ENCODE measurements around the gene LAMC3.

Gene LAMC3

DNA sequence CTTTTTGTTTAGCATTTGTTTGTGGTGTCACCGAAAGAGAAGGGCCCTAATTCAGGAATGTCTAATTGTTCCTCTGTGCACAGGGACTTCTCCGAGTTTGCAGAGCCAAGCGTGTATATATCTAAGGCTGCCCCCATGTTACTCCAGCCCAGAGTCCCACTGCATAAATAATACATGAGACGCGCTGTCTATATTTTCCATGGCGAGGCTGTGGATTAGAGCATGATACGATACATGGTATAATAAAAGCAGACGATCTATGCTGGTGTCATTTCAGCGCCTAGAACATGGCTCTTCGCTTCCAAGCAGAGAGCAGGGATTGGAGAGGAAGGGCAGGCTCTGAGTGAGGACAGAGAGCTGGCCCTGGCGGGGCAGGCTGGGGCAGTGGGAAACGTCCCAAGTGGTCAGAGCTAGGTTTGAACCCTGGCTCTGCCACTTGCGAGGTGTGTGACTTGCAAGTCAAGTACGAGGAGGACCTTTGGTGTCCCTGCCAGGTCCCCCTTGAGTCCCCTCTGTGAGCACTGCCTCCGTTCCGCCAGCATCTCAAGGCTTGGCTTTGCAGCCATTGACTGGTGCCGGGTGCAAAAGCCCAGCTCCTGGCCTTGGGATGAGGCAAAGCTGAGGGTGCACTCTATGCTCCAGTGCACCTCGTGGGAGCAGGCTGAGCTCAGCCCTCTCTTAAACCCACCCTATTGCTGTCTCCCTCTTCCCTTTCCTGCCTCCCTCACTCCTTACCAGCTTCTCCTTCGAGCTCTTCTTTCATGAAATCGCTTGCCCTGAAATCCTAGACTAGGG lies 29.2 kb upstream of the LAMC3 start:
- no peak for DNase-seq

DNA sequence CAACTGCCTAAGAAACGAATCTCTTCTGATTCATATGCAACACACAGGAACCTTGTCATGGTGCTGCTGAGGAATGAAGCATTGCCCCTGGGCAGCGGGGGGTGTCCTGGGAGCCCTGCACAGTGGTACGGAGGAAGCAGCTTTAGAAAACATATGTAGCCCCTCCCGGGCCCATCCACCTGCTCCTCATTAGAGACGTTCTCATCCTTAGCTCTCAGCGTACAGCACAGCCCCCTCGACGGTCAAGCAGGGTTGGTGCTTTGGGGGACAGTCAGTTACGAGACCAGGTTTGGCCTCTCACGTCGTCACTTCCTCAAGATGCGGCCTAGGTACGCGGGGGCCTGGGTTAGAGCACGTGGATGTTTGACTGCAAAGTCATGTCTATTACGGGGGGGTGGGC lies 28.4 kb upstream of the LAMC3 start:
- no peak for DNase-seq

DNA sequence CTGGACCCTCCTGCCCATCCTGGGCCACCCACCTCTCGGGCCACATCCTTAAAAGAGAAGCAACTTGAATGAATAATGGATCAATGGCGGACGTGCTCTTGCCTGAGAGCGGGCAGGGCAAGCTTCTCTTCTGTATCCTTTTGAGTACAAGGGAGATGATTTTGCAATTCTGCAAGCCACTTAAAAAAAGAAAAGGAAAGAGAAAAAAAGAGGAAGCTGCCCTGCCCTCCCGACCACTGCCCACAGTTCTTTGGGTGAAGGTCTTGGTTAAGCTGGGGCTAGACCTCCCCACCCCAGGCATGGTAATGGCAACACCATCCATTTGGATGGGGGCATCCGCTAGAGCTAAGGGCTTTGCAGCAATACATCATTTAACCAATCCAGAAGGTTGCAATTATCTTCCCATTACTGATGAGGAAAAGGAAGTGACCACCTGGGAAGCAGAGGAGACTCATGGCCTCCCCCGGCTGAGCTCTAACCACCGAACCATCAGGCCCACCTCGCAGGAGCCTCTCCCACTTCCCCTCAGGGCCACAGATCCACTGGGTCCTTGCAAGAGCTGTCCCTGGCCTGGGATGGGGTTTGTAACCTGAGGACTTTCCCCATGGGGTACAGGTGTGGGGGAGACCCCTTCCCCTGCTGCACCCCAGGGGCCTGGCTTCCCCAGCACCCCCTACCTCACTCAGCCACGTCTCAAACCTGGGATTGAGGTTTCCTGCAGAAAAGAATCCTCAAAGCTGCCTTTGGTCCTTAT lies 27.8 kb upstream of the LAMC3 start:
- DNase-seq: no peak

DNA sequence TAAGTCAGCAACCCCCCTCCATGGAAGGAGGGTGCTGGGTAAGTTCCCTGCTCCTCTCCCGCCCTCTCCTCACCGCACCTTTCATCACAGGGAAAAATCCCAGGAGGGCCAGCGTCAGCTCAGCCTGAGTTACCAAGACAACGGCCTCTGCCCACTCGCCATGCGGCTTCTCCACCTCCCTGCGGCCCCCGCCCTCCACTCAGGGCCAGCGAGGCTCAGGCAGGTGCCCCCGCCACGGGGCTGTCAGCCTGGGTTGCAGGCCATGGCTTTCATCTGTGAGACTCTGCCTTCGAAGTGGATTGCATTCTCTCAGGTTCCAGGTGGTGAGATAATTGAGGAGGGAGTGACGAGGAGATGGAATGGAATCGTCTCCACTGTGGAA lies 27.2 kb upstream of the LAMC3 start:
- no peak for DNase-seq

DNA sequence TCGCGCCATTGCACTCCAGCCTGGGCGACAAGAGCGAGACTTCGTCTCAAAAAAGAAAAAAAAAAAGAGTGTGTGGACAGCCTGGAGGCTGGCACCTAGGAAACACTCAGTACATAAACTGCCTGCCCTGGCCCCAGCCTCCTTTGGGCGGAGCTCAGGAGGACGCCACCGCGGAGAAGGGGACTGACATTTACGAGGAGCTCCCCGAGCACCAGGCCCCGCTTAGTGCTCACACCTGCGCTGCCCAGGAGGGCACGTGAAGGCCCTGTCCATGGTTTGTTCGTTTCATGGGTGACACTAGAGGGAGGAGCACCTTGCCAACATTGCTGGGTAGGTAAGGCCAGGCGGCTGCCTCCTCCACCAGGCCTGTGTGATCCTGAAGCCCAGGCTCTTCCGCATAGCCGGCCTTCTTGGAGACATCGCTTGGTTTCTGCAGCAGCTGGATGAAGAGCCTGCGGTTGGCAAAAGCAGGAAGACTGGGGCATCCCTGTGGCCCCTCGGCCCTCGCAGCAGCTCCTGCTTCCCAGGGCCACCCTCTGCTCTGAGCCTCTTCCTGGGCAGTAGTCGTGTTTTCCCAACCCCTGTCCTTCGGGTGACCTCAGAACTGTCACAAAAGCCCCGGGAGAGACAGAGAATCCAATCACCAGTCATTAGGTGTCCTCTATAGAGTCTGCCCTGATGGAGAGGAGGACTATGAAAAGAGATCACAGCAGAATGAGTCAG lies 26.2 kb upstream of the LAMC3 start:
- DNase-seq: no peak

DNA sequence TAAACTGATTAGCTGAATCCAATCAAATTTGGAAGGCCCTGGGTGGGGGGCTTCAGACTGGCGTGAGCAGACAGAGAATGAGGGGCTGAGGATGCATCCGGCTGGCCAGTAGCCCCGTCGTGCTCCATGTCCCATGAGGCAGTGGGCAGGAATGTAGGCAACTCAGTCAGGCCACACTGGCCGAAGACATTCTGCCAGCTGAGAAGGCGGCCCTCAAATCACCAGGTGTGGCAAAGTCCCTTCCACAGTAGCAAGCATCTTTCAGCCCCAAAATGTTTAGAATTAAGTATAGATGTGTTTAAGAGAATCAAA lies 25.7 kb upstream of the LAMC3 start:
- no peak for DNase-seq

DNA sequence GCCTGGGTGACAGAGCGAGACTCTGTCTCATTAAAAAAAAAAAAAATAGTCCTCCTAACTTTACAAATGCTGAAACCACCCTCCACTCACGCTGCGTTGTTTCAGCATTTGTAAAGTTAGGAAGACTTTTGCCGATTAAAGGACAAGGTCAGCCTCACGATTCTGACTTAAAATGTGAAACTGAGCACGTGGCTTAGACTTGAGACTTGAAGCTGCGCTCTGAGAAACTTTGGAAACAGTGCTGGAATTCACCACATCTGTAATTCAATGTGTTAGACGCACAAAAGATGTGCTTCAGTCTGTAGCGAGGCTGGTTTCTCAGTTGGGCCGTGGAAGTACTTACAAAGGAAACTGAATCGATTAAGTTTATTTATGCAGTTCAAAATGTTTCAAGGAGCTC lies 25.0 kb upstream of the LAMC3 start:
- no peak for DNase-seq

DNA sequence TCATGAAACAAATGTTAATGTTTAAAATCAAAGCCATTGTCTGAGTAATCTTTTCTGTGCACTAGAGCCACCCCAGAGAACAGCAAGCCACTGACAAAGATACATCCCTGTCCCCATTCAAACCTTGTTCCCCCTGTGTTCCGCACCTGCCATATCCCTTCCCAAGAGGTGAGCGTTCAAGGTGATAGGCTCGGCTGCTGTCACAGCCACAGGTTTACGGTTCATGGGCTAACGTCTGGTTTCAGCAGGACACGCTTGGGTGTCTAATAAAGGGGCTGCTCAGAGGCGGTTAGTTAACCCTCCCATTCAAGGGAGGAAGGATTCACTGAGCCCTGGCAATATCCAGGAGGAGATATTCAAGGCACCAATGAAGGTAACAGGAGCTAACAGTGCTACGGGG lies 24.5 kb upstream of the LAMC3 start:
- DNase-seq: no peak

DNA sequence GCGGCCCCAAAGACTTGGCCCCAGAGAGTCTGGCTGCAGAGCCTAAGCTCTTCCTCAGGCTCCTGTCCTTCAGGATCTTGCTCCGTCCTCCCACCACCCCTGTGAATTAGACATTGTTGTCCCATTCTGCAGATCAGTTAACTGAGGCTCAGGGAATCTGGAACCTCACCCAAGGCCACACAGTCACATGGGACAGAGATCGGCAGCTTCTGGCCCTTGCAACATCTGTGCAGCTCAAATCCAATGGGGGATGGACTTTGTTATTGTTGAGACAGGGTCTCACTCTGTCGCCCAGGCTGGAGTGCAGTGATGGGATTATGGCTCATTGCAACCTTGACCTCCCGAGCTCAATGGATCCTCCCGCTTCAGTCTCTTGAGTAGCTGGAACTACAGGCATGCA lies 23.9 kb upstream of the LAMC3 start:
- DNase-seq: no peak

DNA sequence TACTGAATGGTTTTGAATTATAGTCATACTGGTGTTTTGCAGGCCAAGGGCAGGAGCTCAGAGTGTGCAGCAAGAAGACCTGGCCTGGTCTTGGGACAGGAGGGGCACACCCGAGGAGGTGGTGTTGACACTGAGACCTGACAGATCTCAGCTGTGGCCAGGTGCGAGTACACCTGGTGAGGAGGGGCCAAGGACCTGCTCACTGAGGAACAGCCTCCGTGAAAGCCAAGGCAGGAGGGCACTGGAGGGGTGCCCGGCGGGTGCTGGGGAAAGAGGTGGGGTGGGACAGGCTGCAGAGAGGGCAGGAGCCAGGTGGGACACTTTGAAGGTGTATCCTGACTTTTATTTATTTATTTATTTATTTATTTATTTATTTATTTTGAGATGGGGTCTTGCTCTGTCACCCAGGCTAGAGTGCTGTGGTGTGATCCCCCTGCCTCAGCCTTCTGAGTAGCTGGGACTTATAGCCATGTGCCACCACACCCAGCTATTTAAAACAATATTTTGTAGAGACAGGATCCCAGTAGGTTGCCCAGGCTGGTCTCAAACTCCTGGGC lies 23.3 kb upstream of the LAMC3 start:
- no peak for DNase-seq

DNA sequence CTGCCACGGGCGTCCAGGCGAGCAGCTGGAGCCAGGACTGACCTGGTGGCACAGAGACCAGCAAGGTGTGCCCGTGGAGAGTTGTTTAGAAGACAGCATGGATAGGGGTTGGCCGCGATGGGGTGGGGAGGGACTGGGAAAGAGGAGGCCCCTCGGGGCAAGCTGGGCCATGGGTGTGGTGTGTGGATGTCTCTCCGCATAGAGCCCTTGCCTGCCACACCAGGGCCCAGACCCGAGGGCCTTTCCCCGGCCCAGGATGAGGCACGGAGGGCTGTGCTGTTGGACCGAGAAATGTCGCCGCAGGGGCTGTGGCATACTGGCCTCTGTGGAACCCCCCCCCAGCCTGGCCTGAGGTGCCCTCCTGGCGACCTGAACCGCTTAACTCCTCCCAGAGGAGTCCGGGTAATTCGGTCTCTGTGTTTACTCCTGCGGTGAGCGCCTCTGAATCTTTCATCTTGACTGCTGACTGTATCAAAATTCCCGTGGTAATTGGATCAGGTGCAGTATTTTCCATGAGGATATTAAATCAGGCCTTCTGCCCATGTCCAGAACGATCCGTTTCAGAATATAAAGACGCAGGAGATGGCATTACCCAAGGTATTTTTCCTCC lies 22.5 kb upstream of the LAMC3 start:
- no peak for DNase-seq

DNA sequence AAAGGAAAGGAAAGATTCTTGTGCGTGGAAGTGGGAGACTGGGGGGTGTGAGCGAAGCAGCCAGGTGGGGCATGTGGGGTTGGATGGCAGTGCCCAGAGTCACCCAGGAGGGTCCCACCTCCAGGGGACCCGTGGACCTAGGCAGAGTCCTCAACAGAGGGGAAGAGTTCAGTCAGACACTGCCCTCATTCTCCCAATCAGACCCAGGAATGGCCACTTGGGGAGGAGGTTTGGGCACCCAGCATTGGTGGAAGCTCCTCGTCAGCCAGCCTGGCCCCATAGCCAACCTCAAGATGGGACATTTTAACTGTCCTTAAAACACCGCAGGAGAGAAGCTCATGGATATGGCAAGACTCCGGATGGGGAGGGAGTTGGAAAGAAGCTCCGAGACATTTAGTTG lies 21.9 kb upstream of the LAMC3 start:
- DNase-seq: no peak

DNA sequence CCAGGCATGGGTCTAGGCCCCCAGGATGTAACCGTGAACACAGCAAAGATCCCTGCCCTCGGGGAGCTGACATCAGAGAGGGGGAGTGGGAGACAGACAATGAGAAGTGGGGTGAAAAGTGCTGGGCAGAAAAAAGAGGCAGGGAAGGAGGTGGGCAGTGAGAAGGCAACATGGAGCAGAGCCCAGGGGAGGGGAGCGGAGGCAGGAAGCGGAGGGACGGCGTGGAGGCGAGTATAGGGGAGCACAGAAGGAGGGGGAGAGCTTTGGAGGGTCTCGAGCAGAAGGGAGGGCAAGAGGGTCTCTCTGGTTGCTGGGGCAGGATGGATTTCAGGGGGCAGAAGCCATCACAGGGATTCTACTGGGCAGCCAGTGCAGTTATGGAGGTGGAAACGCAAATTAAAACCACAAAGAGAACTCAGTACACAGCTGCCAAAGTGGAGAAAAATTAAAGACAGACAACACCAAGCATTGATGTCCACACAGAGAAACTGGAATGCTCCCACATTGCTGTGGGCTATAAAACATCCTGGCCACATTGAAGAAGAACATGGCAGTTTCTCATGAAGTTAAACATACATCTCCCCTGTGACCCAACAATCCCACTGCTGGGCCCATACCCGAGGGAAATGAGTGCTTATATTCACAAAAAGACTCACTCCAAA lies 21.1 kb upstream of the LAMC3 start:
- no peak for DNase-seq

DNA sequence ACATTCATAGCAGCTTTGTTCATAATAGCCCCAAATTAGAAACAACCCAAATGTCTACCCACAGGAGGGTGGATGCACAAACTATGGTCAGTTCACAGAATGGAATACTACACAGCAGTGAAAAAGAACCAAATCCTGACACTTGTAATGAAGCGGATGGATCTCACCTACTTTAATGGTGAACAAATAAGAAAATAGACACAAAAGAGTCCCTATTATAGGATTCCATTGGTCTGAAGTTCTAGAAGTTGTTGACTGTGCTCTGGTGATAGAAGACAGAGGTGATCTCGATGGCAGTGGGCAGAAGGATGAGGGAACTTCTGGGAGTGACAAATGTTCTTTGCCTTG lies 20.6 kb upstream of the LAMC3 start:
- no peak for DNase-seq

DNA sequence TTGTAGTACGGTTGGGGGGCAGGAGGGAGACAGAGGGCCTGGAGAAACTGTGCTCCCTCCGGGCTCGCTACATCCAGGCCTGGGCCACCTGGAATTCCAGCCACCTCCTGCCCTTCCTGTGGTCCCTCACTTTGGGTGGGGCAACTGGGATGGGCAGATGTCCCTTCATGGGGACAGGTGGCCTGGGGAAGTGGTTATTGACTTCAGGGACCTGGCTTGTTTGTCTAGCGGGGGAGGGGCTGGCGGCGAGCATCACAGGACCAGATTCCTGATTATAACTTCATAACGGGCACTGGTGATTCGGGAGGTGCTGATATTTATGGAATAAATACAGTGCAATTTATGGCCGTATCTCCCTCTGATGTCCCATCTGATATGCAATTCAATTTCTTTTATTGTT lies 20.1 kb upstream of the LAMC3 start:
- DNase-seq: no peak

DNA sequence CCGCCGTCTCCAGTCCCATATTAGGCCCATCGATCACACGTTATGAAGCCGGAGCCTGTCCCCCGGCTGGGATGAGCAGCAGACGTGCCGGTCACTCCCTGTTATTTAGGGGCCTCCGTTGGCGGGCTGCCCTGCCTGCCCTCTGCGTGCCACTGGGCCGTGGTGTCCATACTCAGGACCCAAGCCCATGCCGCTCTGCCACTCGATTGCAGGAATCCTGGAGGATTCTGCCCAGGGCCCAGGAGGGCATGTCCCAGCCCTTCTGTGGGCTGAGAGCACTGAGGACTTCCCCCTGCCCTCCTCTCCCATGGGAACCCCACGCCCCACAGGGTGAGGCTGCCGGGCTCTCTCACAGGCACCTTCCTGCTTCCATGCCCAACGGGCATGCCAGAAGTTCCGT lies 19.6 kb upstream of the LAMC3 start:
- no peak for DNase-seq

DNA sequence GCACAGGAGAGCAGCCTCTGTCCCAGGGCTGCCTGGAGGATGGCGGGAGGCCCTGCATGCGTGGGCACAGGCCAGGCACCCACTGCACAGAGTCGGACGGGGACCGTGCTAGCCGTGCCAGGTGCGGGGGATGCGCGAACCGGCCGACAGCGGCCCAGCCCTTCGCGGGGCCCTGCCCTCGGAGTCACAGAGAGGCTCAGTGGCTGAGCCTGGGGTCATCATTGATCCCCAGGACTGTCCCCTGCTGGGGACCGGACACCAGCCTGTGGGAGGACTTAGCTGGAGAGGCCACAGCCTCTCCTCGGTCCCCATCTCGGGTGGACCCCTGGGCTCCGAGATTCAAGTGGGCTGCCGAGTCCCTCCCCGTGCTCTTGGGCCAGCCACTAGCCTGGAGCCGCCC lies 19.1 kb upstream of the LAMC3 start:
- DNase-seq: no peak

DNA sequence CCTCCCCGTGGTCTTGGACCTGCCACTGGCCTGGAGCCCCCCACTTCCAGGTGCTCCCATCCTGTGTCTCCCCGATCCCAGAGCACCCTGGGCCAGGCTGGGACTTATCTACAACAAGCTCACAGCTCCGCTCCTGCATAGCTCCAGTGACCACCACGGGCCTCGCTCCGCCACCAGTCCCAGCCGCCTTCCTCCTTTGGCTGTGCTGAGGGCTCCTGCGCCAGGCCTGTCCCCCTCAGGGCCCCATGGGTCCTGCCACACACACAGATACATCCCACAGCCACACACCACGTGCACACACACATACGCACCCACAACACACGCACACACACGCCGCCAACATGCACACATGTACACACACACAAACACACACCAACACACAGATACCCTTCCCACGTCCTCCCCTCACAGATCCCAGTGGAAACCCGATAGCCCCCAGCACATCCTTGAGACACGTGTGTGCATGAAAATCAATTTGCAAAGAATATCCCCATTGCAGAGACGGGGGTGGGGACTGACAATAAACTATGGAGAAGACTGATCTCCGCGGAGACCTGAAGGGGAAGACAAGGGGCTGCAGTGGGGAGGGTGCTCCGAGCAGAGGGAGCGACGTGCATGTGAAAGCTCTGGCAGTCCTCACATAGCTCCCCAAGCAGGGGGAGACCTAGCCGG lies 18.5 kb upstream of the LAMC3 start:
- no peak for DNase-seq

DNA sequence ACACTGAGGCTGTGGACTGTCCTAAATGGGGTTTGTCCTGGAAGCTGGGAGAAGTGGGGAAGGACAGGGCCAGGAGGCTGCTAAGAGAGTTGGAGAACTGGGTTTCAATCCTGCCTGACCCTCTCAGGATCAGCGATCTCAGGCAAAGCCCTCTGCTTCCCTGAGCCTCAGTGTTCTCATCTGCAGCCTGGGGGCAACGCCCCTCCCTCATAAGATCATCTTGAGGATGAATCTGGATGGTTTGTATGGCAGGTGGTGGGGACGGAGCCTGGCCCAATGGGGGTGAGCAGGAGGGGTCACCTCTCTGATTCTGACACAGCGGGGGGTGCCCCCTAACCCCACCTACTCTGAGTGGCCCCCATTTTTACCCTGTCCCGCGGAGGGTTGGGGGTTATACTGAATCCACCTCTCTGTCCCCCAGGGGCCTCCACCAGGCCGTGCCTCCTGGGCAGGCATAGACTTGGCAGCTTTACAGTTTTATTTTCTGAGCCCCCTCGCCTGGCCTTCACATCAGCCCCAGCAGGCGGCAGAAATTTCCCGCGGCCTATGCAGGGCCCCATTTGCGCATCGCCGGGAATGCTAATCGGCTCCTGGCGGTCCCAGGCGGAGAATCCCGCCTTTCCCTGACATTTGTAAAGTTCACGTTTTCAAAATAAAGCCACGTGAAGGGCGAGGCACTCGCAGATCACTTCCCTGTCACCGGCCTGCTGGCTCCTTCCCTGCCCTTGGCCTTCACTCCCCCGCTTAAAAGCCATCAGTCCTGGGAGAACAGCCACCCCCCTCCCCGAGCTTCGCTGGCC lies 17.8 kb upstream of the LAMC3 start:
- DNase-seq: no peak

DNA sequence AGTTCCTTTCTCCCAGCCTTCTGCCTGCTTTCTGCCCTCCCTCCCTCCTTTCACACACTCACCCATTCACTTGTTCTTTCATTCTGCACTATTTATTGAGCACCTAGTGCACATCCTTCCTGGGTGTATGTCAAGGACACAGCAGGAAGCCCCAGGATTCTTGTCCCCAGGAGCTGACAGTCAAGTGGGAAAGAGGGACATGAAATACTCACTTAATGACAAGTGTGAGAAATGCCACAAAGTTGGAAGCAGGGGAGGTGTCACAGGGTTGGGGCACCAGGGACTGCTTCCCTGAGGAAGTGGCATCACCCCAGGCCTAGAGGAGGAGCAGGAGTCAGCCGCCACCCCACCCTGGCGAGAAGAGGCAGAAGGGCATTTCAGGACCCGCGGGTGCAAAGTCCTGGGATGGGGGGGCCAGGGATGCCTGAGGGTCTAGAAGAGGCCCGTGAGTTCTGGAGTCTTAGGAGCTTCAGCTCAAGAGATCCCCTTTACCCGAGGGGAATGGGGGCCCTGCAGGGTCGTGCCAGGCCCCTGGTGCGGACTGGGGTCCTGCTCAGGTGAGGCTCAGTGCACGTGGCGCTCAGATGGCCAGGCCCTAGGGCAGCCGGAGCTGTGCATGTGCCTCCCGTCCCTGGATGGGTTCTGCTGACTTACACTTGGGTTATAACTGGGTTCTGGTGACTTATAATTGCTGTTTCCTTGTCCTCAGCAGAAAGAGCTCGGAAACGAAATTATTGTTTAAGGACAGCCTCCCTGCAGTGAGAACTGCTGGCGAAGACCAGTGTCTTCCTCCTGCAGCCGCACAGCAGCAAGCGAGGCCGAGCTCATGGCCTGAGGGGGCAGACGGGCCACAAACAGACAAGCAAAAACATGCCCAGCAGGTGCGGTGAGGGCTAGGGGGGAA lies 16.9 kb upstream of the LAMC3 start:
- DNase-seq: no peak

DNA sequence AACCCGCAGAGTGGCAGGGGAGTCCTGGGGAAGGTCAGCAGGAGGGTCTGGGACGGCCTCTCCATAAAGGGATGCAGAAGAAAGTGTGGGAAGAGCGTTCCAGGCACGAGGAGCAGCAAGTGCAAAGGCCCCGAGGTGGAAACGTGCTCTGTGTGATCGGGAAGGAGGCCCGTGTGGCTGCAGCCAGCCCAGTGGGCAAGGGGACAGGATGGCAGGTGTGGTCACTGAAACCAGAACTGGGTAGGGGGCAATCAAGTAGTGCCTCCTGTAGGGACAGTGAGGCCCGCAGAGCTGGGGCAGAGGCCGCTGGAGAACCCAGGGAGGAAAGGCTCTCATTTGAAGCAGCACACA lies 16.3 kb upstream of the LAMC3 start:
- no peak for DNase-seq
